HG02678 (cell line): ENCODE data around the gene SLC25A34.

Experiments
- ATAC-seq: cut with Tn5 transposase; IDR thresholded peaks from one replicate; pipeline ENCODE4 v1.9.1; 2021; ENCODE audit warnings: mild to moderate bottlenecking, moderate library complexity; ENCODE audit not compliant: unreplicated experiment

SLC25A34 gene

DNA sequence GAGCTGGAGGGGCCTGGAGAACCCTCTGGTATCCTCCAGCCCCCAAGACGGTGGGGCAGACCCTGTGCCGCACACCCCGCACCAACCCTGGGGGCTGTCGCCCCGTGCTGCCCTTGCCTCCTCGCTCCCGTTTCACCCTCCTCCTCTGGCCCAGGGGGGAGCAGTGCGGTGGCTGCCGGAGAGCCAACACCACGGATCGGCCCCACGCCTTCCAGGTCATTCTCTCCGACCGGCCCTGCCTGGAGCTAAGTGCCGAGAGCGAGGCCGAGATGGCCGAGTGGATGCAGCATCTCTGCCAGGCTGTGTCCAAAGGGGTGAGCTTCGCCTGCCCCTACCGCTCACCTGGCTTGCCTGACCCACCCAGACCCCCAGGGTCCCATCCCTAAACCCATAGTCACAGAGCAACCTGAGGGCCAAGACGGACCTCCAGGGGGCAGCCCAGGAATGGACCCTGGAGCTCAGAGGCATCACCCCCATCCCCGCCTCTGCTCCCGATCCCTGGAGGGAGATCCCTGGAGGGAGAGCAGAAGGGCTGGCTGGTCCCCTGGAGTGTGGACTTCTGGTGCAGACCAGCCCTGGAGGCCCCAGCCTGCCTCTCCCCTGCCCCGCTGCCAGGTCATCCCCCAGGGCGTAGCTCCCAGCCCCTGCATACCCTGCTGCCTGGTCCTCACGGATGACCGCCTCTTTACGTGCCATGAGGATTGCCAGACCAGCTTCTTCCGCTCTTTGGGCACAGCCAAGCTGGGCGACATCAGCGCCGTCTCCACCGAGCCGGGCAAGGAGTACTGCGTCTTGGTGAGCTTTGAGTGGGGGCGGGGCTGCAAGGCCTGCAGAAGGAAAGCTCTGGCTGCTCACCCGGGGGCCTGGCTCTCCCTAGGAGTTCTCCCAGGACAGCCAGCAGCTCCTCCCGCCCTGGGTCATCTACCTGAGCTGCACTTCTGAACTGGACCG is 4.0 kb upstream of the SLC25A34 start:
- ATAC-seq: no peak

DNA sequence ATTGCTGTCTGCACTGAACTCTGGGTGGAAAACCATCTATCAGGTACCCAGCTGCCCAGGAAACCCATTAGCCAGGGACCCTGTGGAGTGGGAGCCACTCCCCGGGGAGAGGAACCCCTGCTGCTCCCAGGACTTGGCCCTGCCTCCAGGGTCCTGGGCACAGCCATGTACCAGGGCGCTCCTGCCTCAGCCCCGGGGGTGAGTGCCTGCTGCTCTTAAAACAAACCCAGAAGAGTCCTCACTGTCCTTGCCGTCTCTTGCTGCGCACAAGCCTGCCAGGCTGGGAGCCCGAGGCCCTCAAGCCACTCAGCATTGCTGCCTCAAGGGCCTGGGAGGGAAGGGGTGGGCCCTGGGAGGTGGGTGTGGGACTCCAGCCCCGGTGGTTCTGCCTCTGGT is 3.4 kb upstream of the SLC25A34 start:
- ATAC-seq: no peak

DNA sequence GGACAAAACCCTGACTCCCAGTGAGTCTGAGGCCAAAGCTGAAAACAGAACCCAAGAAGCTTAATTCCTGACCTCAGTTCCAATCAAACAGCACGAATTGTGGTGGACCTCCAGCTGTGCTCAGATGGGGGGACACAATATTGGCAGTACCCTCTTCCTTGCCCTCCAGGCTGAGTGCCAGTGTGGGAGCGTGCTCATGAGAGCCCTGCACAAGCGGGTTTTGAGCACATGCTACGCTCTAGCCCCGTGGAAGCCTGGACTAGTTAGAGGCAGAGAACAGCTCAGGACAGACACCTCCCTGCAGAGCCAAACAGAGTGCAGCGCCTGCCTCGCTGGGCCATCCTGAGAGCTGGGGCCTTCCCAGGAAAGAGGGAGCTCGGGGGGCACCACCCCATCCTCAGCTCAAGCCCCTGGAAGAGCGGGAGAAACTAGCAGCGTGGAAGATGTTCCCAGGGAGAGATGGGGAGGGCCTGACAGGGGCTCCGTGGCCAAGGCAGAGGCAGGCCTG is 2.8 kb upstream of the SLC25A34 start:
- no peak for ATAC-seq

DNA sequence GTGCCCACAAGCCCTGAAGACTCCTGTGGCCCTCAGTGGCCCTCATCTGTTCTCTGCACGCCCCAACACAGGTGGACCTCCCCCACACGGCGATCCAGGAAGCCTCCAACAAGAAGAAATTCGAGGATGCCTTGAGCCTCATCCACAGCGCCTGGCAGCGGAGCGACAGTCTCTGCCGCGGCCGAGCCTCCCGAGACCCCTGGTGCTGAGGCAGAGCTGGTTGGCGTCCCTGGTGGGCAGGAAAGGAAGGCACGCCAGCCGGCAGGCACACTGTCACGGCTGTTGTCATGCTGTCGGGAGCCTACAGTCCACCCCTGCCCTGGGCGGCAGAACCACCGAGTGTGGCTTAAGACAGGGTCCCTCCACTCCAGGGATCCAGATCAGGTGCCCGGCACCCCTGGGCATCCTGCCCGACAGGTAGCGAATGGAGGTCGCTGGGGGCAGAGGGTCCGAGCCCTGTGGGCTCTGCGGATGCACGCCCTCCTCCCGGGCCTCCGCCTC is 2.3 kb upstream of the SLC25A34 start:
- ATAC-seq: no peak

DNA sequence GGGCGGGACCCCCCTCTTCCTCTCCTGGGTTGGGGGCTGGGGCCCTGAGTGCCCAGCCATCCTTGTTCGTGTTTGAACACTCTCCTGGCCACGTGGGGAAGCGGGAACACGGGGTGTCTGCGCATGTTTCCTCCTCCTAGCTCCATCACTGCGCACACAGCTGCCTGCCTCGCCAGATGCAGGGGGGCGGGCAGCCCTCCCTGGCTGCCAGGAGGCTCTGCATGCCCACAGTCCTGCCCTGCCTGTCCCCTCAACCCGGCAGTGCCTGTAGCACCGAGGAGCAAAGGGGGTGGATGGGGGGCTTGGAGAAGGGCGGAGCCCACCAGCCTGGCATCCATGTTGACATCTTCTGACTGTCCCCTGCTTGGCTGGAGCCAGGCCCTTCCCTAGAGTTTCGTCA is 1.8 kb upstream of the SLC25A34 start:
- no peak for ATAC-seq

DNA sequence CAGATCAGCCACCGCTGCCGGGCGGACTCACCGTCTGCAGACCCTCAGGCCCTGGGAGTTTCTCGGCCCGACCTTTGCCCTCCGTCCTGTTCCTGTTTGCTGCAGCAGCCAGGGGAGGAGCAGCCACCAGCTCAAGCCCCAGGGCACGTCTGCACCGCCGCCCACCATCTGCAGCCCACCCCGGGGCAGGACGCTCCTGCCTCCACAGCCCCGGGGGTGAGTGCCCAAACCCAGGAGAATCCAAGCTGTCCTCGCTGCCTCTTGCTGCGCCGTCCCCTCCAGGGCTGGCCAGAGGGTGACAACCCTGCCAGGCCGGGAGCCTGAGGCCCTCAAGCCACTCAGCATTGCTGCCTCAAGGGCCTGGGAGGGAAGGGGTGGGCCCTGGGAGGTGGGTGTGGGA is 1.2 kb upstream of the SLC25A34 start:
- ATAC-seq: no peak

DNA sequence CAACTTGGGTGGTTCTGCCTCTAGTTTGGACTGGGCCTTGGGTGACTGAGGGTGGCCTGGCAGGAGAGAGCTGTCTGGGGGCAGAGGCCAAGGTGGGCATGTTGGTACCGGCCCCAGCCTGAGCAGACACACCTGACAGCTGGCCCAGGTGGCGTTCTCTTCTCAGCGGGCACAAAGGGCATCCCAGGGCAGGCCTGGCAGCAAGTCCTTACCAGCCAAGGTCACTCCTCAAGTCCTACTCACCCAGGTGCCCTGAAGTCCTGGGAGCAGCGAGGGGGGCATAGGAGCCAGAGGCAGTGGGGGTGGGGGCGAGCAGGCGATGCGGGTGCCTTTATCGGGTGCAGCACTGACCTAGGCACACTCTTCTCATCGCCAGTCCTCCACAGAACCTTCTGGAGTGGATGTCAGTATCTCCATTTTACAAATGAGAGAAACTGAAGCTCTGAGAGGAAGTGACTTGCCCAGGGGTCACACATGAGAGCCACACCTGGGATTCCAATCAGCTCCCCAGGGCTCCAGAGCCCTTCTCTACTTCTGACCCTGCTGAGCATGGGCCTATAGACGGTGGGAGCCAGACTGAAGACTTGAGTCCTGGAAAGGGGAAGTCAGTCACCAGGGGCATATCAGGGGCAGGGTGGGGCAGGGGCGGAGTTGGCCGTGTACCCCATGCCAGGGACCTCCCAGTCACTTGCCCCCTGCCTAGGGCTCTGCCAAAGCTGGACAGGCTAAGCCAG is 587 bp upstream of the SLC25A34 start:
- no peak for ATAC-seq

DNA sequence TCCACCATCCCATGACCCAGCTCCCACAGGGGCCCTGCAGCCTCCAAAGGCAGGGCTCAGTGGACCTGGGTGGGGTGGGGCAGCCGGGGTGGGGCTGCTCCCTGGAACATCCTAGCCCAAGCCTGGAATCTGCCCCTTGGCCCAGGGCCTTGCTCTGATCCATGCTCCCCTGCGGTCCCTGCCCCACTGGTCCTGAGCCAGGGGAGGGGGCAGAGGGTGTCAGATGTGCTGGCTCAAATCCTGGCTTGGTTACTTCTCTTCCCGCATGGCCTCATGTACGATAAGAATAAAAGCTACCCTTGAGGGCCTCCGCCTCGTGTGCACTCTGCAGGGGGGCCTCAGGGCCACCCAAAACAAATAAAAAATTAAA is 819 bp downstream of the SLC25A34 start:
- ATAC-seq: no peak

DNA sequence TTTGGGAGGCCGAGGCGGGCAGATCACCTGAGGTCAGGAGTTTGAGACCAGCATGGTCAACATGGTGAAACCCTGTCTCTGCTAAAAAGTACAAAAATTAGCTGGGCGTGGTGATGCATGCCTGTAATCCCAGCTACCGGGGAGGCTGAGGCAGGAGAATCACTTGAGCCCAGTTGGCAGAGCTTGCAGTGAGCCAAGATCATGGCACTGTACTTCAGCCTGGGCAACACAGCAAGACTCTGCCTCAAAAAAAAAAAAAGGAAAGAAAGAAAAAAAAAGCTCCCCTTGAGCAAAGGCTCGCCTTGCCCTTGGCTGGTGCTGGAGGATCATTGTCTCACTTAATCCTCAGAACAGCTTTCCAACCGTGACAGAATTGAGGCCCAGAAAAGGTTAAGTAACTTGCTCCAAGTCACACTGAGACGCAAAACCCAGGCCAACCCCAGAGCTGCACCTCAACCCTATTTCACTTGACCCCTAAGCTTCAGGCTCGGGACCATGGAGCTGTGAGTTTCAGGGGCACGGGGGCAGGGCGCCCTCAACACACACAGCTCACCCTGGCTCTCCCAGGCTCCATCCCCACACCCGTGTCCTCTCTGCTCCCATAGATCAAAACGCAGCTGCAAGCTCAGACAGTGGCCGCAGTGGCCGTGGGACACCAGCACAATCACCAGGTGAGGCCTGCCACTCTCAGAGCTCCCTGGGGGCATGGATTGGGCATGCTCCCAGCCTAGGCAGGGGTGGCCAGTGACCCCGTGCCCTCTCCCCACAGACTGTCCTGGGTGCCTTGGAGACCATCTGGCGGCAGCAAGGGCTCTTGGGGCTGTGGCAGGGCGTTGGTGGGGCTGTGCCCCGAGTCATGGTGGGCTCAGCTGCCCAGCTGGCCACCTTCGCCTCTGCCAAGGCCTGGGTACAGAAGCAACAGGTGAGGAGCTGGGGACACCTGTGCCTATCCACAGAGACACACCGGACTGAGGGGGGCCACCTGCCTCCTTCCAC is 1.6 kb downstream of the SLC25A34 start:
- ATAC-seq: no peak

DNA sequence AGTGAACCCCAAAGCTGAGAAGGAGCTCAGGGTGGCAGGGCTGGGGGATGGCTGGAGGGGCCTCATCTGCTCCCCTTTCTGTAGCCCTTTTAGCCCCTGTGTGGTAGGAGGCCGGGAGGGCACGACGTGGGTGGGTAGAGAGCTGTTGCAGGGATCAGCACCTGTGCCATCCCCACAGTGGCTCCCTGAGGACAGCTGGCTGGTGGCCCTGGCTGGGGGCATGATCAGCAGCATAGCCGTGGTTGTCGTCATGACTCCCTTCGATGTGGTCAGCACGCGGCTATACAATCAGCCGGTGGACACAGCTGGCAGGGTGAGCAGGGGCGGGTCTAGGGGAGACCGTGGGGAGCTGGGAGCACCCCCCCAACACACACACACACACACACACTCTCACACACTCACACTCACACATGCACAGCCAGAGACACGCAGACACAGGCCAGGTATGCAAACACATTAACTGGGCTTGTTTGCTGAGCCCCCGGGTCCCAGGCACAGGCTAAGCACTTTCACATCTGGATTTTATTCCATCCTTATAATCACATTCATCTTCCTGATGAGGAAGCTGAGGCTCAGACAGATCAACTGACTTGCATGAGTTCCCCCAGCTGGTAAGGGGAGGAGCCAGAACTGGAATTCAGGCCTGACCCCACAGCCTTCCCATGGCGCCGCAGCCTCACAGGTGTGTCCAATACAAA is 2.5 kb downstream of the SLC25A34 start:
- ATAC-seq: no peak

DNA sequence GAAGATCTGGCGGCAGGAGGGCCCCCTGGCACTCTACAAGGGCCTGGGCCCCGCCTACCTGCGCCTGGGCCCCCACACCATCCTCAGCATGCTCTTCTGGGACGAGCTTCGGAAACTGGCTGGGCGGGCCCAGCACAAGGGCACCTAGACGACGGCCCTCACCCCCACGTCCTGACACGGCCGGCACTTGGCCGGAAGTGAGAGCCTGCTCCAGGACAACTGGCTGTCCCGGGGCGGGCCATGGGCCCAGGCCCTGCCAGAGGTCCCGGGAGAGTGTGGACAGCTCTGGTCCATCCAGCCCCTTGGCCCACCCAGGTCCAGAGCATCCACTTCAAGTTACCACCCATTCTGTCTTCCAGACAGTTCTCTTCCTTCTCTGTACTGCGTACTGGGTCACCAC is 3.2 kb downstream of the SLC25A34 start:
- ATAC-seq: no peak

DNA sequence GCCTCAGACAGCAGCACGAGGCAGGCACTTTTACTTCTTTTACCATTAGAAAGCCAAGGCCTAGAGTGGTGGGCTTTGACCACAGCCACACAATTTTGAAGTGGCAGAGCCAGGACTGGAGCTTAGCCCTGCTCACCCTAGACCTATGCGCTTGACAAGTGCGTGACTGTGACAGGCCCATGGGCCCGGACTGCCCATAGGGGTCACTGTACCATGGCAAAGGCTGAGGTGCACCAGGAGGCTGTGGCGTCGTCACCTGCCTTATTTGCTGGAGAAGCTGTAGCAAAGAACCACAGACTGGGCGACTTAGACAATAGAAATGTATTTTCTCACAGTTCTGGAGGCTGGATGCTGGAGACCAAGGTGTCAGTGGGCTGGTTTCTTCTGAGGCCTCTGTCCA is 3.7 kb downstream of the SLC25A34 start:
- no peak for ATAC-seq

DNA sequence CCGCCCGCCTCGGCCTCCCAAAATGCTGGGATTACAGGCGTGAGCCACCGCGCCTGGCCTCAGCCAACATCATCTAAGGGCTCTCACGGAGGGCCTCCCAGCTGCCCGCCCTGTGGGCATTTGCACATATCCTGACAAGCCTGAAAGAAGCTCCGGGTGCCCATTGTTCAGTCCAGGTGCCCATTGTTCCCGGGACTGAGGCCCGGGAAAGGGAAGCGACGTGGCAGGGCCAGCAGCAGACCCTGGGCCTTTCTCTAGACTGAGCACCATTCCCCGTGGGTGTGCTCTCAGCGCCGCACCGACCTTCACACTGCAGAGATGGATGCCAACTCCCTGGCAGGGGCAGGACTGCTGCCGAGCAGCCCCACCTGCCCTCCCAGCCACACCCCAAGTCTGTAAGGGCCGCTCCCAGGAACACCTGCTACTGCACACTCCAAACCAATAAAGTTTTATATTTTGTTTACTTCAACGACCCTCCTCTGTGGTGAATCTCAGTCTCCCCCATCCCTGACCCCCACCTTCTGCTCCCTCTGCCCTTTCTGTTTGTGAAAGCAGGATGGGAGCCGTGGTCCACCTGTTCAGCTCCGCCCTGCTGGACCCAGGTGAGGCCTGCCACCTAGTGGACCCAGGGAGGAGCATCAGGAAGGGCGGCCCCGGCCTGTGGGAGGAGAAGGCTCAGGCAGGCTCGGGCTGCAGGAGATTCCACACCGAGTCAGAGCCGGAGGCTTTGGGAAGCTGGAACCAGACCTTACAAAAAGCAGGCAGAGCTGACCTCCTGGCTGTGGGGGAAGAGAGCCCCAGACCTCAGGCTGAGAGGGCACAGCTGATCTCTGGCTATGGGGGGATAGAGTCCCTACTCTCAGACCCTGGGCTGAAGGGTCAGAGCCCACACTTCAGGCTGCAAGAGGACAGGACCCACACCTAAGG is 5.1 kb downstream of the SLC25A34 start:
- ATAC-seq: no peak

DNA sequence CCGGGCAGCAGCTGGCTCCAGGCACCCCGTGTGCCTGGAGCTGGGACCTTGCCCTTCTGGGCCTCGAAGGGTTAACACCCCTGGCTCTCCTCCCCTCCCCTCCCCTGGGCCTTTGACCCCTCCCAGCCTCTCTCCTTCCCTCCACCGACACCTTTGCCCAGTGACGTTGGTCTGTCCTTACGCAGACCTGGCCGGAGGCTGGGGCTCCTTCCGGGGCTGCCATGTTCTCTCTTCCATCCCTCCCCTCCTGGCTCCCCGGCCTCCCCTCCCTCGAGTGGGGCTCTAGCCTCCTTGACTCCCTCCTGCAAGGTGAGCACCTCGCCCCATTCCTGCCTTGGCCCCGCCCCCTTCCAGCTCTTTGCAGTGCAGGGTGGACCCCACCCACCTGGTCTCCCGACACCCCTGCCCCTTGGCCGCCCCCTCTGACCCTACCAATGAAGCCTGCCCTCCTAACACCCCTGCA is 6.3 kb downstream of the SLC25A34 start, which contains the start of gene TMEM82:
TMEM82 (plus strand) TSS at position 161 of the 463 bp plus-strand sequence; CDS start at position 222, 61 bp downstream.
- ATAC-seq: no peak

DNA sequence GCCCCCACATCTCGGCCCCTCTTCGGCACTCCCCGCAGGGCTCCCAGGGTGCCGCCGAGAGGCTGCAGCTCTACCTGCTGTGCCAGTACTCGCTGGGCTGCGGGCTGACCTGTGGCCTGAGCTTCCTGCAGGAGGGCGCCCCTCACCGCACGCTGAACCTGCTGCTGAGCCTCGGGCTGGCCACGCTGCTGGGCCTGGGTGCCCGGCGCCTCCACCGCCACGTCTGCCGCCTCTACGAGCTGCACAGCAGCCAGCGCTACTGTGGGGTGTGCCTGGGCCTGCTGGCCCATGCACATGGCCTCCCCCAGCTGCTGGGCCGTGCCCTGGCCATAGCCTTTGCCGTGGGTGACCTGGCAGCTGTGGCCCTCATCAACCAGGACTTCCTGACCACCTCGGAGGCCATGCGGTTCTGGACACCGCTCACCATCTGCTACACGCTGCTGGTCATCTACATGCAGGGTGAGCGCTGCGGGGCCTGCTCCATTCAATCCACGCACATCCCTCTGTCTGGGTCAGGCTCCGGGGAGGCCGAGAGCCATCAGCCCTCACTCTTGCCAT is 8.1 kb downstream of the SLC25A34 start:
- no peak for ATAC-seq

DNA sequence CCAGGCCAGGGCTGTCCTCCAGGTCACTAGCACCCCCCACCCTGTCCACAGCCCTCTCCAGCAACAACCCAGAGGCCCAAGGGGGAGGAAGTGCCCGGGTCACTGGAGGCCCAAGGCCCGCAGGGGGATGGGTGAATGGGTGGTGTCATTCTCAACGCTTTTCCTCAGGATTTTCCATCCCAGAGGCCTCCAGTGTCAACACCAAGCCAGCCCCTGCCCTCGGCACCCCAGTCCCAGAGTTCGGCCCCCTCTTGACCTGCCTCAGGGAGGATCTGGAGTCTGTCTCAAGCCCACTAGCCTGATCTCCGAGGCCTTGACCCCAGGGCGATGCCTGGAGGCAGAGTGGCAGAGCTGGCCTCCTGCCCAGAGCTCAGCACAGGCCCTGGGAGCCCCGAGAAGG is 11.3 kb downstream of the SLC25A34 start:
- no peak for ATAC-seq

DNA sequence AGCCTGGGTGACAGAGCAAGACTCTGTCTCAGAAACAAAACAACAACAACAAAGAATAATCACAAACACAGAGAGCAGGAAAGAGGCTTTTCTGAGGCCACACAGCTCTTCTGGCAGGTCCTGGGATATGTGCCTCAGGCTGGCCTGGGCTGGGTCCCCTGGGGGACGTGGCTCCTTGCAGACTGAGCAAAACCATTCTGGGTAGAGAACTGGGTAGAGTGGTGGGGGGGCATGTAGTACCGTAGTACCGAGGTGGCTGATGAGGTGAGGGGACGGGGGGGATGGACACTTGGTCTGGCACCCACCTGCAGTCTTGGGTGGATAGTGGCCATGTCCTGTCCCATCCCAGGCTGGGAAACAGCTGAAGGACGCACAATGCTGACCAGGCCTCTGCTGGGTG is 12.2 kb downstream of the SLC25A34 start:
- no peak for ATAC-seq

DNA sequence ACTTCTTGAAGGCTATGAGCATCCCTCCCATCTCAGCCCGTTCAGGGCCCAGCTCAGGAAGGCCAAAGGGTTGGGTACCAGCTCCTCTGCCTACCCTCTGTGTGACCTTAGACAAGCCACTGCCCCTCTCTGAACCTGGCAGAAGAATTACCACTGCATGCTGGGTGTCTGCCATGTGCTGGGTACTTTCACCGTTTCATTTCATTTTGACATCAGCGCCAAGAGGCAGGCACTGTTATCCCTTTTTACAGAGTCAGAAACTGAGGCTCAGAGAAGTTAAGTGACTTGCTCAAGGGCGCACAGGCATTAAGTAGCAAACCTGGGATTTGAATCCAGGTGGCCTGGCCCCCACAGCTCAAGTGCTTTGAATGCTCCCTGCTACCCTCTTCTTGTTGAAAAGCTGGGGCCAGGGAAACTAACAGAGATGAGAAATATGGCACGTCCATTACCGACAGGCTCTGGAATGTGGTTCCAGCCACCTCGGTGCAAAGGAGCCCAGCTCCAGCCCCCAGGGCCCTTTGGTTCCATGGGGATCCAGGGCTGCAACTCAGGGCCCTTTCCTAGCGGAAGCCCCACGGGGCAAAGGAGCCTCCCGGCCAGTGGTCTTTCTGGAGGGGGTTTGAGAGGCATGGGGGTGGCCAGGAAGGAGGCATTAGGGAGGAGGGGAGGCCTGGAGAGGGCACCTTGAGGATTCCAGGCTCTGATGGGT is 12.8 kb downstream of the SLC25A34 start:
- ATAC-seq: no peak
